ENCODE data around the gene PPP1R3F.

PPP1R3F gene

GRCh38 chrX:49276671-49277534, 7.3 kb downstream of the PPP1R3F start:
- no peak for TF ChIP-seq ZFX (IDR thresholded peaks at IDR 0.05)
- TF ChIP-seq, protein P1, sequence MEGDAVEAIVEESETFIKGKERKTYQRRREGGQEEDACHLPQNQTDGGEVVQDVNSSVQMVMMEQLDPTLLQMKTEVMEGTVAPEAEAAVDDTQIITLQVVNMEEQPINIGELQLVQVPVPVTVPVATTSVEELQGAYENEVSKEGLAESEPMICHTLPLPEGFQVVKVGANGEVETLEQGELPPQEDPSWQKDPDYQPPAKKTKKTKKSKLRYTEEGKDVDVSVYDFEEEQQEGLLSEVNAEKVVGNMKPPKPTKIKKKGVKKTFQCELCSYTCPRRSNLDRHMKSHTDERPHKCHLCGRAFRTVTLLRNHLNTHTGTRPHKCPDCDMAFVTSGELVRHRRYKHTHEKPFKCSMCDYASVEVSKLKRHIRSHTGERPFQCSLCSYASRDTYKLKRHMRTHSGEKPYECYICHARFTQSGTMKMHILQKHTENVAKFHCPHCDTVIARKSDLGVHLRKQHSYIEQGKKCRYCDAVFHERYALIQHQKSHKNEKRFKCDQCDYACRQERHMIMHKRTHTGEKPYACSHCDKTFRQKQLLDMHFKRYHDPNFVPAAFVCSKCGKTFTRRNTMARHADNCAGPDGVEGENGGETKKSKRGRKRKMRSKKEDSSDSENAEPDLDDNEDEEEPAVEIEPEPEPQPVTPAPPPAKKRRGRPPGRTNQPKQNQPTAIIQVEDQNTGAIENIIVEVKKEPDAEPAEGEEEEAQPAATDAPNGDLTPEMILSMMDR (conservative IDR thresholded peaks at IDR 0.05): no peak
- no peak overlapping the region for H3K27ac ChIP-seq

DNA sequence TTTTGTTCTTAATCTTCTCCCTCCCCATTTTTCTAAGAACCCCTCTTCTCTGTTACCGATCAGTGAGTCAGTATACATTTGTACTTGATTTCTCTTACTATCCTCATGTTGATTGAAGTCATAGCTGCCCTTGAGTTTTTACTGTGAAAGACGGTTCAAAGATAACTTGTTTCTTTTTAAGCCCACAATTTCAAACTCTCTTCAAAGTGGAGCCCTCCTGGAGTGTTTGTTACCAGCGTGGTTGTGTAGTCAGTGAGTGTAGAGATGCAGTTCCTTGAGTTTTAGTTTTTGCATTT, 7.9 kb downstream of the PPP1R3F start:
- H3K27ac ChIP-seq: no peak overlapping the region
- TF ChIP-seq ZFX (IDR thresholded peaks at IDR 0.05): no peak
- TF ChIP-seq, protein P1 (conservative IDR thresholded peaks at IDR 0.05): no peak

DNA sequence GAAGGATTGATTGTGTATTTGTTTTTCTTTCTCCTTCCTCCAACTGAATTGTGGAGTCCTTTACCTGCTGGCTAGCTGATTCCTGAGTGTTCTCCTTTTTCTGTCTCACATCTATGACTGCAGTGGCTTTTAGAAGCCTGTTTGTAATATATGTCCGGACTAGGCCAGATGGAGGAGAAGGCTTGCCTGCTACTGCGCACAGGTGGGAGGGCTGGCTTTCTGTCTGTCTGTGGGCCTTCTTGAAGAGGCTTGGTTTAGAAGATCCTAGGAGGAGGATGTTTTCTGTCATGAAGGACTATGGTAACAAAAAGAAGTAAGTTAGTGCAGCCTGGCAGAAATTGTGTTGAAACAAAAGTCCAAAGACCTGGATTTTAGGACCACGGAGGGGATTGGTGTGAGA, 8.5 kb downstream of the PPP1R3F start:
- TF ChIP-seq, protein P1 (conservative IDR thresholded peaks at IDR 0.05): no peak
- no peak for TF ChIP-seq ZFX (IDR thresholded peaks at IDR 0.05)
- H3K27ac ChIP-seq: no peak overlapping the region

- no peak overlapping the region for H3K27ac ChIP-seq
- TF ChIP-seq ZFX (IDR thresholded peaks at IDR 0.05): no peak
- TF ChIP-seq, protein P1 (conservative IDR thresholded peaks at IDR 0.05): no peak
Observed at GRCh38 chrX:49282647-49283011, 13.0 kb downstream of the PPP1R3F start.

- TF ChIP-seq, protein P1 (conservative IDR thresholded peaks at IDR 0.05): no peak
- TF ChIP-seq ZFX (IDR thresholded peaks at IDR 0.05): no peak
Observed at GRCh38 chrX:49284212-49284611, 14.6 kb downstream of the PPP1R3F start.

GRCh38 chrX:49286136-49286535, 16.5 kb downstream of the PPP1R3F start:
- no peak overlapping the region for H3K27ac ChIP-seq
- TF ChIP-seq ZFX (IDR thresholded peaks at IDR 0.05): no peak
- TF ChIP-seq, protein P1 (conservative IDR thresholded peaks at IDR 0.05): no peak

More at GRCh38 chrX:49284212-49284611, 14.6 kb downstream of the PPP1R3F start:
- H3K27ac ChIP-seq: no peak overlapping the region

DNA sequence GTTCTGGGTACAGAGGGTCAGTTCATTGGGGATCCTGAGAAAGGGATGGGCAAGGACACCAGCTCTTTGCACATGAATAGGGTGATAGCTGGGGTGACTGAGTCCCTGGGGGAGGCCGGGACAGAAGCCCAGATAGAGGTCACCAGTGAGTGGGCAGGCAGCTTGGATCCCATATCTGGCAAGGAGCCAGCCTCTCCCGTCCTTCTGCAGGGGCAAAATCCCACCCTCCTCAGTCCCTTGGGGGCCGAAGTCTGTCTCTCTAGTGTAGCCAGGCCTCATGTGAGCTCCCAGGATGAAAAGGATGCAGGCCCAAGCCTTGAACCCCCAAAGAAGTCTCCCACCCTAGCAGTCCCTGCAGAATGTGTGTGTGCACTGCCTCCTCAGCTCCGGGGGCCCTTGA, 17.0 kb downstream of the PPP1R3F start:
- no peak for TF ChIP-seq ZFX (IDR thresholded peaks at IDR 0.05)
- TF ChIP-seq, protein P1 (conservative IDR thresholded peaks at IDR 0.05): no peak
- no peak overlapping the region for H3K27ac ChIP-seq
